HFFc6 (cell line): Measurements from ENCODE around the gene SELENOK. TPM values are rescaled to one million over a fixed set of nuclear protein-coding genes. Genes with fewer than 3 reads are reported as not detected.

Source experiments
- DNase-seq: peaks from one replicate; pipeline ENCODE4 v3.0.0-alpha.2; 2018
- H3K27ac Mint-ChIP-seq: 2 replicates; pipeline ENCODE4 v1.8.0; 2020; ENCODE audit warnings: mild to moderate bottlenecking, mixed read lengths
- H3K27me3 Mint-ChIP-seq: 2 replicates; pipeline ENCODE4 v1.8.0; 2021; ENCODE audit warnings: mild to moderate bottlenecking, moderate library complexity, mixed read lengths; ENCODE audit not compliant: insufficient read depth
- H3K36me3 Mint-ChIP-seq: 2 replicates; pipeline ENCODE4 v1.8.0; 2021; ENCODE audit warnings: low read depth, mixed read lengths
- H3K4me1 Mint-ChIP-seq: 2 replicates; pipeline ENCODE4 v1.8.0; 2020; ENCODE audit warnings: low read depth, mixed read lengths
- H3K4me3 Mint-ChIP-seq: 2 replicates; pipeline ENCODE4 v1.8.0; 2020; ENCODE audit warnings: mild to moderate bottlenecking, moderate library complexity, mixed read lengths
- H3K9me3 Mint-ChIP-seq: 2 replicates; pipeline ENCODE4 v1.8.0; 2020; ENCODE audit warnings: mild to moderate bottlenecking, mixed read lengths
- CTCF ChIP-seq: fragments of 200-600 bp; sonication (generic); IDR thresholded peaks from 2 replicates; pipeline ENCODE4 v1.5.0; 2021; ENCODE audit warnings: antibody characterized with exemption, mild to moderate bottlenecking
- total RNA-seq, 6 experiments: library from RNA; stranded (reverse); fragmentation: NEBNext Ultra II Directional; extraction: Animal tissue kit (Norgen Biotek cat#: 25700); gene quantifications; 2 replicates in 1 of 6; 3 replicates in 5 of 6; pipeline ENCODE4 v1.2.3, GENCODE V29; 2021

Gene SELENOK
- total RNA-seq, 6 experiments from 2014 or later = 28.6 to 42.2 (median 34.4) TPM

- Mint-ChIP-seq H3K27ac (no peak overlapping the region), H3K36me3 (no peaks in the 10 kb centered on the region), H3K27me3 (peaks cover 39% of the 10 kb centered on the region), H3K9me3 (no peaks in the 10 kb centered on the region), H3K4me3 (0 out of 2 replicates have a peak overlapping the region, but pooled peaks have one; percentile 29), H3K4me1 (no peaks in the 10 kb centered on the region)
- TF ChIP-seq CTCF = no peak; the same call in 1 of the 2 replicates
- no peak for DNase-seq
These were observed 45.9 kb downstream of the SELENOK start for GRCh38 chr3:53845881-53846133.

GRCh38 chr3:53845103-53845880 lies 46.4 kb downstream of the SELENOK start:
- peak; percentile 35 for TF ChIP-seq CTCF
- DNase-seq = no peak
- H3K36me3 Mint-ChIP-seq = no peaks in the 10 kb centered on the region
- no peaks in the 10 kb centered on the region for H3K9me3 Mint-ChIP-seq
- peak overlapping the region; percentile 29; the same call in 1 of the 2 replicates for H3K4me3 Mint-ChIP-seq
- peaks cover 42% of the 10 kb centered on the region for H3K27me3 Mint-ChIP-seq
- no peak overlapping the region for H3K27ac Mint-ChIP-seq
- H3K4me1 Mint-ChIP-seq = no peaks in the 10 kb centered on the region

GRCh38 chr3:53844262-53845102 lies 47.2 kb downstream of the SELENOK start:
- Mint-ChIP-seq H3K4me3 (no peak overlapping the region), H3K4me1 (no peaks in the 10 kb centered on the region), H3K36me3 (no peaks in the 10 kb centered on the region), H3K27me3 (peaks cover 42% of the 10 kb centered on the region), H3K27ac (no peak overlapping the region), H3K9me3 (no peaks in the 10 kb centered on the region)
- no peak for TF ChIP-seq CTCF
- DNase-seq = no peak

GRCh38 chr3:53843195-53844177 lies 48.2 kb downstream of the SELENOK start:
- no peaks in the 10 kb centered on the region for H3K4me1 Mint-ChIP-seq
- no peak overlapping the region for H3K27ac Mint-ChIP-seq
- no peak for DNase-seq
- H3K4me3 Mint-ChIP-seq = no peak overlapping the region
- peaks cover 44% of the 10 kb centered on the region for H3K27me3 Mint-ChIP-seq
- no peak for TF ChIP-seq CTCF
- no peaks in the 10 kb centered on the region for H3K9me3 Mint-ChIP-seq
- no peaks in the 10 kb centered on the region for H3K36me3 Mint-ChIP-seq

- Mint-ChIP-seq H3K4me1 (no peaks in the 10 kb centered on the region), H3K27ac (no peak overlapping the region), H3K4me3 (no peak overlapping the region), H3K36me3 (no peaks in the 10 kb centered on the region), H3K9me3 (no peaks in the 10 kb centered on the region), H3K27me3 (peaks cover 39% of the 10 kb centered on the region)
- no peak for TF ChIP-seq CTCF
- DNase-seq = no peak
These were observed 49.0 kb downstream of the SELENOK start for GRCh38 chr3:53842436-53843194.
